GM19193 (cell line): ENCODE data around the gene IP6K3.

ENCODE experiments used
- POLR2A ChIP-seq: IDR thresholded peaks from 4 replicates; pipeline ENCODE4 v1.6.1; 2011; ENCODE audit not compliant: insufficient read depth, insufficient read length; ENCODE audit errors: extremely low read depth

IP6K3 gene

GRCh38 chr6:33716890-33717632, 29.6 kb downstream of the IP6K3 start:
- no peak for TF ChIP-seq POLR2A

- no peak for TF ChIP-seq POLR2A
Observed at GRCh38 chr6:33716379-33716778, 30.3 kb downstream of the IP6K3 start.

GRCh38 chr6:33714385-33715040, 32.2 kb downstream of the IP6K3 start:
- no peak for TF ChIP-seq POLR2A

GRCh38 chr6:33713786-33714185, 32.9 kb downstream of the IP6K3 start:
- TF ChIP-seq POLR2A: no peak

GRCh38 chr6:33712914-33713313, 33.8 kb downstream of the IP6K3 start:
- TF ChIP-seq POLR2A: no peak

- TF ChIP-seq POLR2A: peak; percentile 97
Observed at GRCh38 chr6:33711140-33712129, 35.3 kb downstream of the IP6K3 start, which contains the start of gene UQCC2. Gene UQCC2, minus strand, starts transcription at chr6:33711700. Its CDS starts 14 bp downstream, at chr6:33711686.

- TF ChIP-seq POLR2A: no peak
Observed at GRCh38 chr6:33710296-33711121, 36.2 kb downstream of the IP6K3 start.

GRCh38 chr6:33709605-33710295, 37.0 kb downstream of the IP6K3 start:
- TF ChIP-seq POLR2A: no peak

- no peak for TF ChIP-seq POLR2A
Observed at GRCh38 chr6:33708516-33709204, 38.0 kb downstream of the IP6K3 start.

- no peak for TF ChIP-seq POLR2A
Observed at GRCh38 chr6:33707771-33708170, 38.9 kb downstream of the IP6K3 start.

- TF ChIP-seq POLR2A: no peak
Observed at GRCh38 chr6:33705955-33706725, 40.6 kb downstream of the IP6K3 start.

- no peak for TF ChIP-seq POLR2A
Observed at GRCh38 chr6:33705268-33705885, 41.3 kb downstream of the IP6K3 start.
